ENCODE results near the gene OR10A4. TPM values are rescaled to one million over a fixed set of nuclear protein-coding genes. Genes with fewer than 3 reads are reported as not detected.

Gene OR10A4, protein sequence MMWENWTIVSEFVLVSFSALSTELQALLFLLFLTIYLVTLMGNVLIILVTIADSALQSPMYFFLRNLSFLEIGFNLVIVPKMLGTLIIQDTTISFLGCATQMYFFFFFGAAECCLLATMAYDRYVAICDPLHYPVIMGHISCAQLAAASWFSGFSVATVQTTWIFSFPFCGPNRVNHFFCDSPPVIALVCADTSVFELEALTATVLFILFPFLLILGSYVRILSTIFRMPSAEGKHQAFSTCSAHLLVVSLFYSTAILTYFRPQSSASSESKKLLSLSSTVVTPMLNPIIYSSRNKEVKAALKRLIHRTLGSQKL
- not detected in 2 replicates for total RNA-seq

DNA sequence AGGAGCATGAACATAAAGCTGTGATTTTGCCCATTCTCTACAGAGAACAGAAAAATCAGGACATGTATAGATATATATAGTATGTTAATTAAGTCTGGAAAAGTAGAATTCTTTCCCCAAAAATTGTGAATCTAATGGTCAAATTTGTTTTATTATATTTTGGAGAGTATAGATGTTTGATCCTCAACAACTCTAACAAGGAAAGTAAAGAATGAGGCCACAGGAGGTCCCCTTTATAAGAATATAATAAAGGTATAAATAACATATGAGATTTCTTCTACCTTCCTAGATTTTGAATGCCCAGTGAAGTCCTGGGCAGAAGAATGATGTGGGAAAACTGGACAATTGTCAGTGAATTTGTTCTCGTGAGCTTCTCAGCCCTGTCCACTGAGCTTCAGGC lies at the start of gene OR10A4:
Gene OR10A4 (plus strand): TSS at position 301 of the 400 bp plus-strand sequence. CDS start 23 bp downstream, at position 324.

GRCh38 chr11:6845383-6845782 lies 31.0 kb upstream of the OR10A4 start, which contains the start of gene OR10A5:
Gene OR10A5 (plus strand): TSS chr11:6845683. CDS start chr11:6845683, 0 bp downstream.

DNA sequence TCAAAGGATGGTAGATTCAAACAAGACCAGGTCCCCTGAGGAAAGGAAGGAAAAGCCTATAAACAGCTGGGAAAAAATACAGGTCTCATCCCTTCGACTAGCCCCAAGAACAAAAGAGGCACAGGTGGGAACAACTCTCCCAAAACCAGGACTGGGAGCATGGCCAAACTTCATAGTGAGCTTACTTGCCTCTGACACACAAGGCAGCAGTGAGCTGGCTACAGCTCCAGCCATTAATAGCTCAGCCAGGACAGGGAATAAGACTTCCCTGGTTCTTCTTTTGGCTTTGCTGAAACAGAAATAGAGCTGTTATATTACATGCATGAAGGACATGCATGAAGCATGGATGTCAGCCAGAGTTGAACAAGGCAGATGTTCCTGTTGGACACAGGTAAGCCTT lies 13.5 kb upstream of the OR10A4 start, which contains the start of gene OR10A2:
Gene OR10A2 (plus strand): TSS at position 97 of the 400 bp plus-strand sequence. CDS start 6,698 bp downstream, outside the sequence.

DNA sequence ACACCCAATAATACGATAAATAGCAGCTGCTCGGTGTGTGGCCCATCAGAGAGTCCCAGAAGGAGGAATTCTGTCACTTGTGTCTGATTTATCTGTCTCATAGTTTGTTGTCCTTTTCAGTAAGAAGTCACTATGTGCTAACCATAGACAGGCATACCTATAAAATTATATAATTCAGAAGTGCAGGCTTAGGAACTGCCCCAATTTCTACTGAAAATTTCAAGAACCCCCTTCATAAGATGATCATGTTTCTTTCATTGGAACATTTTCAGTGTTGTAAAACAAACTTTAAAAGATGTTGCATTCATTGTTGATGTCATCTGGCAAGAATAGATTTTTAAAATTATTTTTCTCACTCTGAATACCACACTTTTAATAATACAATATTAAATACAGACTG lies 16.0 kb downstream of the OR10A4 start, which contains the start of gene OR2D2:
Gene OR2D2 (minus strand): TSS at position 101 of the 400 bp plus-strand sequence. CDS start 0 bp downstream, at position 101.

GRCh38 chr11:6920702-6921101 lies 44.3 kb downstream of the OR10A4 start, which contains the start of gene OR2D3:
Gene OR2D3 (plus strand): TSS chr11:6921002. CDS start chr11:6921002, 0 bp downstream.

DNA sequence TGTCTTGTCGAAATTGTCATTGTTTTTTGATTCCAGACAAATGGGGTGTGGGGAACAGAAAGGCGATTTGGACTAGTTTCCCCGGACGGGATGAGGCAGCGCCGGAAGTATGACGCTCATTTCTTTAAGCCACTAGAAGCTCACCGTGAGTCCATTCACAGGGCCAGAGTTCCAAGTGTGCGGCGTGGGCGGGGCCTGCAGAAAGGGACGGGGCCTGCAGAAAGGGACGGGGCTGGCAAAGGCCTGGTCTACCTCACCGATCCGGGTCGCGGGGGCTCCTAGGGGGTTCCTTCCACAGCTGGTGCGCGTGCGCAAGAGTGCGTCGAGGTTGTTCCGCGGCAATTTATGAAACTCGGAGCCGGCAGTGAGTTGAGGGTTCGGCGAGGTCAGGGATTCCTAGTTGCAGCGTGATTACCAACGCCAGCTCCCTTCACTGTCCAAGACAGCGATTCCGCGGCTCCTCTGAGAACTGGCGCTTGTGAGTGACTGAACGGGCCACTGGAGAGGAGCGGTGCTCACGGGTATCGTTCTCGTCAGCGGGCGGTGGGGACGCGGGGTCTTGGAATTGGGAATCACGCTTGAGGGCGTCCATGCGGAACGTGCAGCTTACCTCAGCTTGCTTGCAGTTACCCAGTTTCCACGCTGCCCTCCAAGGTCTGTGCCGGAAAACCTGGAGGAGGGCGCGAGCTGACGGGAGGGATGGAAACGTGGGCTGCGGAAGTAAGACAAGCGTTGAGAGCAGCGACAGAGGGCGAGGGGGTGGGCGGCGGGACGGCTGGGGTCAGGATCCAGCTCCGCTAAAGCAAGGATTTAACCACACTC lies 50.0 kb downstream of the OR10A4 start, which contains the start of gene ZNF215:
Gene ZNF215 (plus strand): TSS at position 219 of the 822 bp plus-strand sequence. CDS start 5,847 bp downstream, outside the sequence.

Other genes with a start within 250 kb of the OR10A4 start
- gene DCHS1, start 220.8 kb upstream of the OR10A4 start, total RNA-seq = 37.1 and 39.4 TPM in 2 replicates
- gene MRPL17, start 193.3 kb upstream of the OR10A4 start, total RNA-seq = 56.4 and 62.0 TPM in 2 replicates
- gene OR2AG2, start 104.6 kb upstream of the OR10A4 start, total RNA-seq = 0.27 and 0.43 TPM in 2 replicates
- not detected in 2 replicates for gene OR2AG1, start 93.6 kb upstream of the OR10A4 start, total RNA-seq
- gene OR6A2, start 76.9 kb upstream of the OR10A4 start, total RNA-seq = 0.43 and 0.66 TPM in 2 replicates
- gene OR10A5, start 30.9 kb upstream of the OR10A4 start, total RNA-seq = not detected in 2 replicates
- not detected in 2 replicates for gene OR10A2, start 13.6 kb upstream of the OR10A4 start, total RNA-seq
- 0.66 and 0.86 TPM in 2 replicates for gene OR2D2, start 15.9 kb downstream of the OR10A4 start, total RNA-seq
- not detected in 2 replicates for gene OR2D3, start 44.4 kb downstream of the OR10A4 start, total RNA-seq
- 5.9 and 6.0 TPM in 2 replicates for gene ZNF215, start 49.8 kb downstream of the OR10A4 start, total RNA-seq
- 1.9 and 2.0 TPM in 2 replicates for gene ZNF214, start 143.7 kb downstream of the OR10A4 start, total RNA-seq
- gene NLRP14, start 143.9 kb downstream of the OR10A4 start, total RNA-seq = 0.07 and 0.53 TPM in 2 replicates
- 0.40 TPM in 1 of 2 replicates, not detected in the other for gene RBMXL2, start 212.4 kb downstream of the OR10A4 start, total RNA-seq